Activated T-helper 1 cell treated with Interleukin-2 at 50 U/mL for 16 hours (primary cell): ENCODE results near the gene CYP2D6.
"Not testable (repeated sequence)": the region's sequence is repeated elsewhere in the genome, so short reads cannot be mapped to it uniquely, and the experiment has no call there.

Source experiments
- DNase-seq: peaks from one replicate; pipeline ENCODE4 v3.0.0-alpha.2; 2020; ENCODE audit warnings: low read depth

CYP2D6 gene

DNA sequence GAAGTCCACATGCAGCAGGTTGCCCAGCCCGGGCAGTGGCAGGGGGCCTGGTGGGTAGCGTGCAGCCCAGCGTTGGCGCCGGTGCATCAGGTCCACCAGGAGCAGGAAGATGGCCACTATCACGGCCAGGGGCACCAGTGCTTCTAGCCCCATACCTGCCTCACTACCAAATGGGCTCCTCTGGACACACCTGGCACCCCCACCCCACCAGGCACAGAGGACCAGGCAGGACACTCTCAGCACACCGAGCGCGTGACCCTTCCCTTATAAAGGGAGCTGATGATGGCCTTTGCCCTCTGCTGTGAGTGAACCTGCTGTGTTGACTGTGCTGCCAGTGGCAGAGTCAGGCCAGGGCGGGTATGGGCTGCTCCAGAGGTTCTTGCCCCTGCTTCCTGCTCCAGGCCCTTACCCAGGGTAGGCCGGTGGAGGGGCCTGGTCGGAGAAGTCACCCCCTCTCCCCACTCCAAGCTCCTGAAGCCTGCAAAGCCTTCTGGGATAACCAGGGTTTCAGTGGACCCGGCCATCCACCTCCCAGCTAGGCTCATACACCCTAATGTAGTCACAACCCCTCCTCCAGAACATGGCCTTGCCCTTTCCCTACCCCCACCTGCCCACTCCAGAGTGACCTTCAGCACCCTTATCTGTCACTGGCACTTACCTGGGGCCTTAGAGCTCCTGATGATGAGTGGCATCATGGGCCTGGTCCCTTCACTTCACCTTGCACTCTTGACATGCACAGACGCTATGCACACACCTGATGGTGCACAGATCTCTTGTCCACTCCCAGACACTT, at the start of gene CYP2D6:
CYP2D6 (minus strand) TSS at position 172 of the 793 bp plus-strand sequence; CDS start at position 153, 19 bp downstream.
- DNase-seq, result not testable (repeated sequence)

DNA sequence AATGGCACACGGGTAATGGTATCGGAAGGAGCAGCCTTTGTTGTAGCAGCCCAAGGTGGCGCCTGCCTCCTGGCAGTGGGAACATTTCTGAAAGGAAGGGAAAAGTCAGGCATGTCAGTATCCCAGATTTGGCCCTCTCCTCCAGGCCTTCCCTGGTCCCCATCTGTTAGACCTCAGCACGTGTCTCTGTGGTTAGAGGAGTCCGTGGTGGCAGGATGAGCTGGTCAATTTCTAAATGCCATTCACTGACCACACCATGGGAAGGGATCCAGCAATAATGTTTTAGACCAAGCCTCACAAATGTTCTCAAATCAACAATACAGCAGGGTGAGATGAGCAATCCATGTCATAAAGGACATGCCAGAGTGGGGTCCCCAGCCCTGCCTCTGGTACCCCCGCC, 49.0 kb upstream of the CYP2D6 start:
- DNase-seq, result no peak

DNA sequence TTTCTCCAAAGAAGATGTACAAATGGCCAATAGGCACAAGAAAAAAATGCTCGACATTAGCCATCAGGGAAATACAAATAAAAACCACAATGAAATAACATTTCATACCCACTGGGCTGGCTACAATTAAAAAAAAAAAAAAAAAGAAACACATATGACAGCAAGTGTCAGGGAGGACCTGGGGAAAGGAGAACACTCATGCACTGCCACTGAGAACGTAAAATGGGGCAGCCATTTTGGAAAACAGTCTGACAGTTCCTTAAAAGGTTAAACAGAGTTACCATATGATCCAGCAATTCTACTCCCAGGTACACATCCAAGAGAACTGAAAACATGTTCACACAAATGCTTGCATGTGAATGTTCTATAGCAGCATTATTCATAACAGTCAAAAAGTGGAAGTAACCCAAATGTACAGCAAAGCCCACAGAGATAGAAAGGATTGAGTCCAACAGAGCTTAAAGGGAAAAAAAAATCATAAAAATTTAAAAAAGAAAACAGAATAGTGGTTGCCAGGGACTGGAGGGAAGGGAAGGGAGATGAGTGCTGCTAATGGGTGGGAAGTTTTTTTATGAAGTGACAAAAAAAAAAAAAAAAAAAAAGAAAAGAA, 48.4 kb upstream of the CYP2D6 start:
- DNase-seq, result no peak

DNA sequence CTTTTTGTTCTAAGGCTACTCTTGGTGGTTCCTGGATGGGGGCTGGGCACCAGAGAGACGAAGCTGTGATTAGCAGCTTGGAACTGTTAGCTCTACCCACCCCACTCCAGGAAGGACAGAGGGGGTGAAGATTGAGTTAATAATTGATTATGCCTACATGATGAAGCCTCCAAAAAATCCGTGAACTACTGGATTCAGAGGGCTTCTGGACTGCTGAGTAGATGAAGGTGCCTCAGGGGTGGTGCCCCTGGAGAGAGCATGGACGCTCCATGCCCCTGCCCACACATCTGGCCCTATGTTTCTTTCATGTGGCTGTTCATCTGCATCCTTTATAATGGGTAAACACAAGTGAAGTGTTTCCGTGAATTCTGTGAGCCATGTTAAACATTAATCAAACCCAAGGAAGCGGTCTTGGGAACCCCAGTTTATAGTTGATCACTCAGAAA, 47.3 kb upstream of the CYP2D6 start:
- DNase-seq, result no peak

DNA sequence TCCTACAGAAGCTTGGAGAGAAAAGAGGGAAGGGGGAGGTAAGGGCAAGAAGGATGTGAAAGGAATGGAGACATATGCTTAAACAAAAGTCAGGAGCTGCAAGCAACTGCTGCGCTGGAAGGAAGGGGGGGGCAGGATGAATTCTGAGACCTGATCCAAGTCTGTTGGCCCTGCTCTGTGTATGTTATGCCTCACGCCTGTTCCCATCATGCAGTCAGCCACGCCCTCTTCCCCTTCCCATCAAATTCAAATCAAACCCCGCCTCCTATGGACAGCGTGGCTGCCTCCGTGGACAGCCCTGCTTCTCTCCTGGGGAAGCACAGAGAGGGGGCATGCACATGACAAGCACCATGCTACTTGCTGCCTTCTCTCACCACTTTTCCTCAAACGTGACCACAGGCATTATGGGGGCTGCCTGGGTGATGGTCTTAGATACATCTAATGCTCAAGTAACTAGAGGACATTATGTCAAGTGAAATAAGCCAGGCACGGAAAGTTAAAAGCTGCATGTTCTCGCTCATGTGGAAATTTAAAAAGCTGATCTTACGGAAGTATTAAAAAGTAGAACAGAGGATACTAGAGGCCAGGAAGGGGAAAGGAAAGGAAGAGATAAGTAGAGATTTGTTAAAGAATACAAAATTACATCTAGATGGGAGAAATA, 45.8 kb upstream of the CYP2D6 start:
- DNase-seq, result no peak

DNA sequence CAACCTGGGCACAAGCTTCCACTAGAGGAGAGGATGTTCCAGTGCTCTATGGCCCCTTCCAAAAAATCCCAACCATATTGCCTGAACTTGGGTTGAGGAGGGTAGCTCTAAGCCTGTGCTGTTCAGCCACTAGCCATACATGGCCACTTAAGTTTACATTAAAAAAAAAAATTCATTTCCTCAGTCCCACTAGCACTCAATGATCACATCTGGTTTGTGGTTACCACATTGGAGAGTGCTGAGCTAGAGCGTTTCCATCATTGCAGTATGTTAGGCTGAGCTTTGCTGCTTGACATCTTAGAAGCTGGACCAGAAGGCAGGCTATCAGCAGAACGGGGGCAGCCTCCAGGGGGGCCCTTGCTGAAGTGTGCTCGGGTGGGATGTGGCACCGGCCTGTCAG, 43.5 kb upstream of the CYP2D6 start:
- DNase-seq, result no peak

DNA sequence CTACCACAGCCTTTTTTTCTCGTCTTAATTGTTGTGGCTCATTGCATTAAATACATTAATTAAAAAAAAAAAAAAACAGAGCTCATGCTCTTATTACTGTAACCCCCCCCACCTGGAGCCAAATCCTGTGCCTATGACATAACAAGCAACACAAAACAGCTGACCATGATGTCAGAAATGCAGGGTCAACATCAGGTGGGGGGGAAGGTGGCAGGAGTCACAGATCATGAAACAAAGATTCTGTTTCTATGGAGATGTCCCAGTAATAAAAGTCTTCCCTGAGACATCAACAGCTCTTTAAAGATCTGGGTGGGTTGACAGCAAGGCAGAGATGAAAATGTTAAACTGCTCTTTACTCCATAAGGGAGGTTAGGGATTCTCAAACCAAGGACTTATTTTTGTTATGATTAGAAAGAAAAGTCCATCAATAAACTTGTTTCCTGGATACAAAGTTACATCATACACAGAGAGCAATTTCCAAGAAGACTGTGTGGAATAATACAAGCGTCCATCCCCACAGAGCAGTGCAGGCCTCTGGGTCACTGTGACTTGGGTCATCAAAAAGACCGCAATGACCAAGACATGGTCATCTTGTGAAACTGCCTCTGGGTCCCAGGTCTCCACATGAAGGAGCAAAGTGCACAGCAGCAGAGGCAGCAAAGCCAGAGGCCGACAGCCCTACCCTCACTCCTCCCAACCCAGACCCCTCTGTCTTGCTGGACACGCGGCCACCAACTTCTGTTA, 42.7 kb upstream of the CYP2D6 start:
- DNase-seq, result no peak

DNA sequence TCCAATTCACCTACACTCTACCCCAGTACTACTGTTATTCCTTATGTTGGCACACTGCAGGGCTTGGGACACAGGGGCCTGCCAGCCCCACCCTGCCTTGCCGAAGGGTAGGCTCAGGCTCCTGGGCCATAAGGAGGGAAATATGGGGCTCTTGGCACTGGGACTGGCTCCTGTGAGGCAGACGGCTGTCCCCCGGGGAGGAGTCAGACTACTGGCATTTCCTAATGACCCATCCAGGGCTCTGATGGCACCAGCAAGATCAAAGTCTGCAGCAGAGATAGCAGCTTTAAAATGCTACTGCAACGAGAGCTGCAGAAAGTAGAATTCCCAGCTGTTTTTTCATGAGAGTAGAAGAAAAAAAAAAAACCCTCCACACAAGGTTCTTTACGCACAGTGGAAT, 42.2 kb upstream of the CYP2D6 start:
- no peak for DNase-seq

DNA sequence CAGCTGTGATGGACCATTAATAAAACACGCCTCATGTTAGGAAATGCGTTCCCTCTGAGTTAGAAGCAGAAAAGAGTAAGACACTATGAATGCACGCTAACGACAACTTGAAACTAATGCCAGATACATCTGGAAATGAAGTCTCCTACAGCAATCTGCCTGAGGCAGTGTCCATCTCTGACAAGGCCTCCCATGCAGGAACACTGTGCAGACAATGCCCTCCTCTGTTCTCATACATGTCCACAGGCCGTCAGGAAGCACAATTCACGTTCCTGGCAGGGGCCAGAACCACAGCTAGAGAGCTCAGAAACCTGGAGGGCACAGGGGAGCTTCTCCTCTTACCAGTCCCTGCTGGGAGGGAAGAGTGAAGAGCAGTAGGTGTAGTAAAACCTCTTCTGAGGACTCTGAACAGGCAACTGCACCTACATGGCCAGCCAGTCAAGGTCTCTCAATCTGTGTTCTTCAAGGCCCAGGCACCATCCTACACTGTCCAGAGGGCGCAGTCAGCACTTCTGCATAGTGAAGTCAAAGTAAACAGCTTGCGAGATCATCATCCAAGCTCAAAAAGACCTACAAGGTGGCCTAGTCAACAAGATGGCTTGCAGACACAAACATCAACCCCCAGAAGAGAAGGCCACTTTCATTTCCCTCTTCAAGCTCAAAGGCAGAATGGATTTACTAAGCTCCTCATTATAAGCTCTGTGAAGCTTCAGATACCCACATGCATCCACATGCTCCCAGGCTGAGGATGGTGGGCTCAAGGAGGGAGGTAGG, 41.5 kb upstream of the CYP2D6 start:
- DNase-seq, result no peak

DNA sequence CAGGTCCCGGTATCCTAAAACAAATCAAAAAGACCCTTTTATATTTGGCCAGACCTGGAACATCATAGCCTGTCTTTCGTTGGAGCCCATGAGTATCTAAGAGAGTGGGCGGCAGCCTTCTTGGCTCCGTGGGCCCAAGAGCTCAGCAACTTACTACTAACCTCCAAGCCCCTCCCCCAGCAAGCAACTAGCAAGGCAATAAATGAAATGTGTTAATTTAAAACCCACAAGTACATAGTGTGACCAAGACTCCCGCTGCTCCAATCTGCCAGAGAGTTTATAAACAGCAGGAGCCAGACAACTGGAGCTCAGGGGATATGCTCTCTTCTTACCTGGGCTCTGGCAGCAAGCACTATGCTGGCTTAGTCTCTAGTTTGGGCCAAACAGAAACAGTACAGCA, 40.8 kb upstream of the CYP2D6 start:
- DNase-seq, result no peak

DNA sequence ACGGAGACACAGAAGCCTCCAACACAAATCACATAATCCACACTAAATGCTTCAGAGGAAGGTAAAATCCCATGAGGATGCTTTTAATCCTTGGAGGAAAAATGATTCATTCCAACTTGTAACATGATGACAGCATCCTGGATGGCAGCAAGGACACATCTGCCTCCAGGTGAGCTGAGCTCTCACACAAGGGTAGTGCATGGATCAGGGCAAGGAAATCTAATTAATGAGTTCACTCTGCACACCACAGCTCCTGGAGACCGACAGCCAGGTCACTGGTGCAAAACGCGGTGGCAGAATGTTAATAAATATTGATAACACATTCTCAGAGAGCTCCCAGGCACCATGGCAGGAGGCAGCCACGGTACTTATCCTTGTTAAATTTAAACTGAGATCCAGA, 40.3 kb upstream of the CYP2D6 start:
- DNase-seq, result no peak

DNA sequence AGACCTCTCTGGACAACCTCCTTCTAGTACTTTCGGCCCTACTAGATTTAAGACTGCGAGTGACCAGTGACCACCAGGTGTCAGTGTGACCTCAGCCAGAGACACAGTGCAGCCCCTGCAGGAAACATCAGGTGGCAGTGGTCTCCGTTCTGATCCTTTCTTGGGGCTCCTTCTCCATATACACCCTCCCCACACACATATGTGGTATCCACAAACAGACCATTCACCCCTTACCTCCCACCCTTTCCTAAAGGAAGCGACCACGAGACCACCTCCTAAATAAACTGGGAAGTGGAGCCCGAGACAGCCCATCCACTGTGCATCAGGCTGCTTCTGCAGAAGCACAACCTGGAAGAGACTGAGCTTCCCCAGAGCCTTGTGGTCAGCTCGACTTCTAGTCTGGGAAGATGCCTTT, 38.5 kb upstream of the CYP2D6 start:
- DNase-seq, result peak; percentile 41

DNA sequence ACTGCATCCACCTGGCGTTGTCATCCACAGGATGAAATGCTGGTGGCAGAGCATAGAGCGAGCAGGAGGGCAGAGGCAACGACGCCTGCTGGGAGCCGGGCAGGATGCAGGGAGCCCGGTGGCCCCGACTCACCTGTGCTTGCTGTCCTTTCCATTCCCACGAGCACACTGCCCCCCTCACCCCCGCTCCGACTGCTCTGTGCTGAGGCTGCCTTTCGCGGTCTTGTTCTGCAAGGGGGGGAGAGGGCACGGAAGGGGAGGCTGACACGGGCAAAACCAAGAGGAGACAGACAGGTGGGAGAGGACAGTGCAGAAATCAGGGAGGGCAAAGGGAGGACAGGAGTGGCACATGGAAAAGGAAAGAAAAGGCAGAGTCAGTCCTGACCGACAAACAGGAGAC, 37.9 kb upstream of the CYP2D6 start:
- DNase-seq, result no peak

DNA sequence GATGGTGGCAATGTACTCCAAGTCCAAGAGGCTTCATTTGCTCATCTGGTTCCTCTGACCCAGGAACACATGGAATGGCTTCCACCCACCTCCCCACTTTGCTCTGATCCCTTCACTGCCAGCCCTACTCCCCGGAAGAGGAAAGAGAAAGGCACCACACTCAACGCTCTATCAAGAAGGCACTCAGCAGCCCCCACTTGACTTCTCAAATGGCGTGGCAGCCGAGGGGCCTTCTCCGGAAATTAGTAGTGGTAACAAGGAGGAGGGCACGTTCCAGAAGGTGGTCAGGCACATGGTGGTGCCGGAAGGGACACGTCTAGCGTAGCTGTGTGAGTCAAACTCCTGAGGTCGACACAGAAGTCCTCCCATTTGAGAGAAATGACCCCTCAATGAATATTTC, 36.5 kb upstream of the CYP2D6 start:
- no peak for DNase-seq

DNA sequence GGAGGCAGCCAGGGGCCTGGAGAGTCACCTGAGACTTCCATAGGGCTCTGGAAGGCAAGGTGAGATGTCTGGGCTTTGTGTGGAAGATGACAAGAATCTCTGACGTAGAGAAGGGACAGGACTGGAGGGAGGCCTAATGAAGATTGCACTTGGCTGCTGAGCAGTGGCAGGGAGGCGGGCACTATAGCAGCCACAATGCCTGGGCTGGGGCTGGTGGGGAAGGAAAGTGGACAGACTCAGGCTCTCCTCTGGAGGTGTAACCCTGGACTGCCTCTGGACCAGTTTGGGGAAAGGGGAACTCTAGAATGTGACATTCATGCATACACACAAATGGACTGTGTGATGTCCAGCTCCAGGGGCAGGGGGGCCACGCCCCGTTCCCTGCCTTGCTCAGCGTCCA, 34.3 kb upstream of the CYP2D6 start:
- DNase-seq, result no peak

DNA sequence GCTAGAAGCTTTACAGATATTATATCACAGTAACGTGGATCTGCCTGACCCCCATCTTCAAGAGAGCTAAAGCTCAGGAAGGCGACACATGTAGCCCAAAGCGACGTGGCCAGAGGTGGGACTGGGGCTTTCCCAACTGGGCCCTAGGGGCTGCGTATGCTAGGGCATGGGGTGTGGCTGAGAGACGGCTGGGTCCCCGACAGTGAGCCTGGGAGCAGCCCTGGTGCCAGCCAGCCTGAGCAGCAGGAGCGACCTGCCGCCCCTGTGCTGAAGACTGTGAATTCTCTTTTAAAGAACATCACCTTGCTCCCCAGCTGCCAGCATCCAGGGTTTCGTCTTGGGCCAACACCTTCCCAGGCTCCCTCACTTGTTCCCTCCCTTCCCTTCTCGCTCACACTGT, 32.9 kb upstream of the CYP2D6 start:
- no peak for DNase-seq

DNA sequence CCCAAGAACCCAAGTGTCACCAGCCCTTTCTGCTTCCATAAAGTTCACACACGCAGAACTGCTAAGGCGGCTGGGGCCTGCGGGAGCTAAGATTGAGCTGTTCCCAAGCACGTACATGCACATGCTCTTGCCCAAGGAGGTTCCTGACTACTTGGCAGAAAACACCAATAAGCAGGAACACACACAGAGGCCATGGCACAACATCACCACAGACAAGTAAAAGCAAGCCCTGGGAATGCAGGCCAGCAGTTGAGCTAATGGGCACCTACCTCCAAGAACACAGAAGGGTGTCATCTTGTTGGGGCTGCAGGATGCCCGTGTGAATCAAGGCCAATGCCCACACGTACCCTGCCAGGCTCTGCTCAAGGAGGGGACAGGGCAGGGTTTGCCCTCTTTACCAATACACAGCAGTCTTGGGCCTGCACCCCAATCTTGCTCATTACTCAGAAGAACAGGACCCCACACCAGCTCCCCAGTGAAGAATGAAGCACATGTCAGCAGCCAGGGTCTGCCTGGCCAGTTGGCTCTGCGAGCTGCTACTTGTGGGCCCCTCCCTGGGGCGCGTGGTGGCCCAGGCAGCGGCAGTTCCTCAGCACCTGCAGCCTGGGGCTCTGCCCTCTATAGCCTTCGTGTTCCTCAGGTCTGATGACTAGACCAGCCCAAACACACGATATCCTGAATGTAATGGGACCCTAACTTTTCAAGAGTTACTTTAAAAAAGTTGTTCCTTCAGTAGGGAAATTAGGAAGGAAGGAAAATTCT, 32.3 kb upstream of the CYP2D6 start:
- DNase-seq, result no peak

DNA sequence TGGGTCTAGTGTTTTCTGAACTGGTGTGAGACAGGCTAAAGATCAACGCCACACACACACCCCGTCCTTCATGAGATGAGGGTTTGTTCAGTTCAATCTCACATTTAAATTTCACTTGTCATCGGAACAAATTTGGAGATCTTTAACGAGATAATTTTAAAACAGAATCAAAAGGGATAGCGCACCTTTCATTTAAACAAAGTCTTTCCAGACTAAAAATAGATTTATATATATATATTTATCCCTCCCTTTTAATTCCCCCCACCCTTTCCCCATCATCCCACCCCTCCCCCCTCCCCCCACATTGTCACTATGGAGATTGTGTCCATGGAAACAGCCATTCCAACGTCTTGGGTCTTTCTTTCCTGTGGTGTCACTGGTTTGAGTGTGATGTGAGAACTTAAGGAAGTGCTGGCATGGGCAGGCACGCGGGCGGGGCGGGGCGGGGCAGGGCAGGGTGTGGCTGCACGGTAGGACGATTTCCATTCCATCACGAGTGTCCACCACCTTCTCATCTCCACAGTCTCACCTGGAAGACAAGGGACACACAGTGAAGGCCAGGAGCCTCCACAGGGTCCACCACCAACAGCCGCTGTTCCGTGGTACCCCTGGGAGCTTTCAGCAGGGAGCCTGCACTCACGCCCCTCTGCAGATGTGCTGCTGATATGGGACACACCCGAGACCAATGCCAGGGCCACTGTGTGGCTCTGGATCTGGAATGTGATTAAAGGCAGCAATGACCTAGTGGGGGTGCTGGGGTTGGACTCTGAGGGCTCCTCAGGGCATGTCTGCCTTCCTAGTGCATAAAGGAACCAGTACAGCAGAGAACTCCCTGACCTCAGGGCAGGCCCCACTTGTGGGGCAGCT, 30.5 kb upstream of the CYP2D6 start:
- DNase-seq, result no peak

DNA sequence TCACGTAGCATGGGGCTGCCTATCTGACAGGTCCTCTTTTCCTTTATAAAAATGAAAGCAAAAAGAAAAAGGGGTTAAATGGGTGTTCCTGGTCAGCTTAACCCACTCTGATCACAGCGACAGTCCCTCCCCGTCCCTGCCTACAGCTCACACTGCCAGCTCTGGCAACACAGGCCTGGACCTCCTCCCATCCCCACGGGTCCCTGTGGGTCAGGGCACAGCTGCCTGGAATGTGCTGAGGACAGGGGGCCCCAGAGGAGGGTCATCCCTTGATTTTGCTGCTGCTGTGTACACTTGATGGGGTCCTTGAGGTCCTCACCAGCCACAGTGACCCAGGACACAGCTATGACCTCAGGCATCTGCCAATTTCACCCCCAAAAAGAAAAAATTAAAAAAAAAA, 29.6 kb upstream of the CYP2D6 start:
- DNase-seq, result no peak
